Stimulated activated memory B cell treated with anti-CD40 and anti-IgM and Interleukin-4, amounts not matched to agents 10 μg/mL and 1 μg/mL and 100 μg/mL, for 72 hours (primary cell): ENCODE measurements around the gene PDGFRB.

Experiments
- ATAC-seq: fragments of 150-1000 bp; cut with Tn5 transposase; 2 replicates; pipeline ENCODE4 v1.10.0; 2021
- H3K27ac Mint-ChIP-seq: one replicate; pipeline ENCODE4 v1.8.0; 2022; ENCODE audit warnings: mild to moderate bottlenecking, mixed read lengths
- H3K27me3 Mint-ChIP-seq: one replicate; pipeline ENCODE4 v1.8.0; 2022; ENCODE audit warnings: mixed read lengths
- H3K36me3 Mint-ChIP-seq: one replicate; pipeline ENCODE4 v1.8.0; 2022; ENCODE audit warnings: mixed read lengths
- H3K4me1 Mint-ChIP-seq: one replicate; pipeline ENCODE4 v1.8.0; 2022; ENCODE audit warnings: mixed read lengths
- H3K4me3 Mint-ChIP-seq: one replicate; pipeline ENCODE4 v1.8.0; 2022; ENCODE audit warnings: mild to moderate bottlenecking, moderate library complexity, mixed read lengths
- H3K9me3 Mint-ChIP-seq: one replicate; pipeline ENCODE4 v1.8.0; 2022; ENCODE audit warnings: mixed read lengths

The PDGFRB gene

GRCh38 chr5:150136305-150137167, 19.1 kb downstream of the PDGFRB start:
- H3K4me1 Mint-ChIP-seq, result no peaks in the 10 kb centered on the region
- no peak for ATAC-seq
- no peaks in the 10 kb centered on the region for H3K9me3 Mint-ChIP-seq
- no peaks in the 10 kb centered on the region for H3K36me3 Mint-ChIP-seq
- no peak overlapping the region for H3K4me3 Mint-ChIP-seq
- no peak overlapping the region for H3K27ac Mint-ChIP-seq
- H3K27me3 Mint-ChIP-seq, result peaks cover 9% of the 10 kb centered on the region

DNA sequence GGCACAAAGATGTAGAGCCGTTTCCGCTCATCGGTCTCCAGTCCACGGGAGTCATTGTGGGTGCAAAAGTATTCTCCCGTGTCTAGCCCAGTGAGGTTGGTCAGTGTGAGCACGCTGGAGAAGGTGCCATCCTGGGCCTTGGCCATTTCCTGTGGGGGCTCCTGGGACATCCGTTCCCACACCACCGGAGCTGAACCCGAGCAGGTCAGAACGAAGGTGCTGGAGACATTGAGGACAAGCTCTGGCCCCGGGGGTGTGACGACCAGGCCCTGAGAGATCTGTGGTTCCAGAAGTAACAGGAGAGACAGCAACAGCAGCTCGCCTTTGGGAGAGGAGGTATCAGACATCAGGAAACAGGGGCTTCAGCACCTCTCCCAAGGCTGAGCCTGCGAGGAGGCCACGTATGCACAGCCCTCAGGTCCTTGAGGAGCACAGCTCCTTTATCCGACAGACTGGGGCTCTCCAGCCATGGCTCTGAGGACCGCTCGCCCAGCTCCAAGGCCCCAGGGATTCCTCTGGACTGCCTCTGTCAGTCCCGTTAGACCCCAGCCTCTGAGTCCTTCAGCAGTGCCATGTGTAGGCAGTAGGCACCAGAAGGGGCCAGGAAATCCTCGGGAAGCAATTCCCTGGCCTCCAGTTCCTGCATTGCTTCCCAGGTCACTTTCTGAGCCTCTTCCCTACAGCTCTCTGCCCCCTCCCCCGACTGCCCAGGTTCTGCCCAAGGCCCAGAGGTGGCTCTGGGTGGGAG, 19.9 kb downstream of the PDGFRB start:
- Mint-ChIP-seq H3K27ac (no peak overlapping the region), H3K36me3 (no peaks in the 10 kb centered on the region), H3K4me3 (no peak overlapping the region), H3K9me3 (no peaks in the 10 kb centered on the region), H3K4me1 (no peaks in the 10 kb centered on the region), H3K27me3 (peaks cover 9% of the 10 kb centered on the region)
- ATAC-seq, result no peak

DNA sequence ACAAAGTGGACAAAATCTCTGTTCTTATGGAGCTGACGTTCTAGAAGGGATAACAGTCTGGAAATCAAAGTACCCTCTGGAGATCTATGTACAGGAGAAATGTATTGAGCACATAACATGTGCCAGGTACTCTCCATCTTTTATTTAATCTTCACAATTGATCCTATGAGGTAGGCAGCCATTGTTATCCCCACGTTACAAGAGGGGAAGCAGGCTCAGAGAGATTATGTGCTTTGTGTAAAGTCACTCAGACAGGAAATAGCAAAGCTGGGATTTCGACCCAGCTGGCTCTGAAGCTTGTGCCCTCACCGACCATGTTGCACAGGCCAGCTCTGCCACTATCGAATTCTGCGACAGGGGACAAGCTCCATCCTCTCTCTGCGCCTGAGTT, 21.5 kb downstream of the PDGFRB start:
- Mint-ChIP-seq H3K4me3 (no peak overlapping the region), H3K36me3 (no peaks in the 10 kb centered on the region), H3K27me3 (peaks cover 9% of the 10 kb centered on the region), H3K4me1 (peaks cover 8% of the 10 kb centered on the region), H3K9me3 (no peaks in the 10 kb centered on the region), H3K27ac (no peak overlapping the region)
- ATAC-seq, result no peak

DNA sequence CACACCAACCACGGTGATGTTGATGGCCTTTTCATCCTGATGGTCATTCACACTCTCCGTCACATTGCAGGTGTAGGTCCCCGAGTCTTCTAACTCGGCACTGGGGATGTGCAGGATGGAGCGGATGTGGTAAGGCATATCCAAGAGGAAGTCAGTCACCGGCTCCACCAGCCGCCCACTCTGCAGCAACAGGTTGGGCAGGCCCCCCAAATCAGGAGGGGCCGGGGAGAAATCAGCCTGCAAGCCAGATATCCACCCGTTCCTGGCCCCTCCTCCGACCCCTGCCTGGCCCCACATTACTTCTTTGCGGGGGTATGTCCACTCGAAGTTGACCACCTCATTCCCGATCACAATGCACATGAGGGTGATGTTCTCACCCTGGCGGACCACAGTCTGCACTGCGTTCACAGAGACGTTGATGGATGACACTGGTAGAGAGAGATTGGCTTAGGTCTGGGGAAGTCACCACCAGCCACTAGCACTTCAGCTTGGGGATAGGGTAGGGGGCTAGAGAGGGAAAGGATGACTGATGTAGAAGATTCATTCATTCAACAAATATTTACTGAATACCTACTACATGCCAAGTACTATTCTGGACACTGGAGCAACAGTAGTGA, 22.0 kb downstream of the PDGFRB start:
- Mint-ChIP-seq H3K4me1 (peaks cover 8% of the 10 kb centered on the region), H3K4me3 (no peak overlapping the region), H3K36me3 (no peaks in the 10 kb centered on the region), H3K27me3 (peaks cover 9% of the 10 kb centered on the region), H3K9me3 (no peaks in the 10 kb centered on the region), H3K27ac (no peak overlapping the region)
- ATAC-seq, result no peak

DNA sequence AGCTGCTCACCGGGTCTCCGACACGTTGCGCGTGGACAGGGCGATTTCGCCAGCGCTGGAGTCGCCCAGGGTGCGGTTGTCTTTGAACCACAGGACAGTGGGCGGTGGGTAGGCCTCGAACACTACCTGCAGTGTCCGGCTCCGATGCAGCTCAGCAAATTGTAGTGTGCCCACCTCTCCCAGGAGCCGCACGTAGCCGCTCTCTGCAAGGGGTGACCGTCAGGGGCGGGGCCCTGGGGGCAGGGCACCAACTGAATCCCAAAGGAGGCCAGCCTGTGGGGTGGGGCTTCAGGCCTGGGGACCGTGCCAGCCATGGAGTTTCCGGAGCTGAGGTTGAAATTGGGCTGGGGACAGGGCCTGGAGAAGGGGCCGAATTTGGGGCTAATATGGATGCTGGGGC, 22.9 kb downstream of the PDGFRB start:
- Mint-ChIP-seq H3K4me1 (peaks cover 8% of the 10 kb centered on the region), H3K36me3 (no peaks in the 10 kb centered on the region), H3K27me3 (peaks cover 6% of the 10 kb centered on the region), H3K27ac (no peak overlapping the region), H3K4me3 (no peak overlapping the region), H3K9me3 (no peaks in the 10 kb centered on the region)
- ATAC-seq, result no peak

DNA sequence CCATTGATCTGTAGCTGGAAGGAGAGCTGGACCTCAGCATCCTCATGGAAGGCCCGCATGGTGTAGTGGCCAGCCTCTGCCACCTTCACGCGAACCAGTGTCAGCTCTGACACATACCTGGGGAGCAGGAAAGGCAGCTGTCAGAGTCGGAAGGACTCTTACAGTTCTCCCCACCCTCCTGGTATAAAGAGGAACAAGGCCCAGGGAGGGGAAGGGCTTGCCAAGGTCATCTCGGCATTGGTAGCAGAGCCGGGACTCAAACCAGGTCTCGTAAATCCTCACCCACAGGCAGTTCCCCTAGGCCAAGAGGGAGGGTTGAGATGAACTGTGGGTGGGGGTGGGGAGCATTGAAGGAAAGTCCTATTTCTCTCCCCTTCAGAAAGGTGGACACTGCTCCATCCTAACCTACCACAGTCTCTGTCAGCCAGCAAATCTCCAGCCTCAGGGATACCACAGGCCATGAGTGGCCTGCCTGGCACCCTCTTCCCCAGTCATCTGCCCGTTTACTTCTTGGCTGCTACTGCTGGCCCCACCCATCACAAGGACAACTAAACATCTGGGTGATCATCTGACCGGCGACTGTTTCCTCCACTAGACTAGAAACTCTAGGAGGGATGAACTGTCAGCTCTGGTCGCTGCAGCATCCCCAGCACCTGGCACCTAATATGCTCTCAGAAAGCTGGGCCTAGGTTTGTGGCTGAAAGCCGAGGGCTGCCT, 23.5 kb downstream of the PDGFRB start:
- no peaks in the 10 kb centered on the region for H3K27me3 Mint-ChIP-seq
- H3K36me3 Mint-ChIP-seq, result no peaks in the 10 kb centered on the region
- H3K9me3 Mint-ChIP-seq, result no peaks in the 10 kb centered on the region

DNA sequence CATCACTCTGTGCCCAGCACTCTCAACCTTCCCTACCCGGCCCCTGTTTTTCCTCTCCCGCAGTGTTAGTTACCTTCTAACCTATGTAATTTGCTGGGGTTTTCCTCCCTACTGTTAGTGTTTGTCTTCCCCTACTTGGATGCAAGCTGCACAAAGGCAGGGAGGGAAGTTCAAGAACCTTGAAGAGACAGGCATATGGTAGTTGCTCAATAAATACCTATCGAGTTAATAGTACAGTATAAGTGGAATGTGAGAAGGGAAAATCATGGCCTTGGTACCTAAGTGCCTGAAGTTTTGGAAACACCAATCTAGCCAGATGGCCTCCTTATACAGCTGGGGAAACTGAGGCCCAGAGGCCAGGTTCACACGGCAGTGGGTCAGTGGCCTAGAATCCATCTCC, 24.2 kb downstream of the PDGFRB start:
- ATAC-seq, result no peak
- Mint-ChIP-seq H3K4me1 (peaks cover 8% of the 10 kb centered on the region), H3K9me3 (no peaks in the 10 kb centered on the region), H3K36me3 (no peaks in the 10 kb centered on the region), H3K4me3 (no peak overlapping the region), H3K27me3 (no peaks in the 10 kb centered on the region), H3K27ac (no peak overlapping the region)

More for the DNA sequence above, 23.5 kb downstream of the PDGFRB start:
- Mint-ChIP-seq H3K4me3 (no peak overlapping the region), H3K27ac (no peak overlapping the region), H3K4me1 (peaks cover 8% of the 10 kb centered on the region)
- ATAC-seq, result peak; percentile 2

- no peak overlapping the region for H3K4me3 Mint-ChIP-seq
- H3K36me3 Mint-ChIP-seq, result no peaks in the 10 kb centered on the region
- H3K4me1 Mint-ChIP-seq, result peaks cover 8% of the 10 kb centered on the region
- no peak for ATAC-seq
- H3K27me3 Mint-ChIP-seq, result no peaks in the 10 kb centered on the region
- no peaks in the 10 kb centered on the region for H3K9me3 Mint-ChIP-seq
- H3K27ac Mint-ChIP-seq, result no peak overlapping the region
These were observed 25.1 kb downstream of the PDGFRB start for GRCh38 chr5:150130493-150130922.

DNA sequence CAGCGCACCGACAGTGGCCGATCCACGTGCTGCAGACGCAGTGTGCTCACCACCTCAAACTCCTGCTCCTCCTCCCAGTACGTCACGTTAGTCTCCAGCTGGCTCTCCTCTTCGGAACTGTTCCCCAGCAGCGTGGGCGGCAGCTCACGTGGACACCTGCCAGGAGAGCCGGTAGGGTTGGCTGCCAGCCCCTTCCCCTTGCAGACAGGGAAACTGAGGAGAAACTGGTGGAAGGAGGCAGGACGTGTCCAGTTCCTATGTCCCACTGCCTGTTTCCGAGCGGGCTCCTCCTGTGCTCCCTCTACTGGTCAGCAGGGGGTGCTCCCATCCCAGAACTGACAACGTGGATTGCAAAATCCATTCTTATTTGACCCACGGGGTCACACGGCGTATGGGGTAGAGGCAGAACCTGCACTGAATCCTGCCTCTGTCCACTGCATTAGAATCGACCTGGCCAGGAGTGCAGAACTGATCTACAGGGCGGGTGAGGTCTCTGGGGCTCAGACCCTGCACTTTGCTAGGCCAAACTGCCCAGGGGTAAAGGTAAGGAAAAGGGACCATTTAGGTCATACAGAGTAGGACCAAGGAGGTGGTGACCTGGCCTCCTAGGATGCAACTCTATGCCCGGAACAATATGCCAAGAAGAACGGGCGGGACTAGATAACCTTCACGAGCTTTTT, 25.7 kb downstream of the PDGFRB start:
- no peaks in the 10 kb centered on the region for H3K9me3 Mint-ChIP-seq
- H3K4me3 Mint-ChIP-seq, result no peak overlapping the region
- no peak overlapping the region for H3K27ac Mint-ChIP-seq
- peaks cover 8% of the 10 kb centered on the region for H3K4me1 Mint-ChIP-seq
- peak; percentile 51 for ATAC-seq
- no peaks in the 10 kb centered on the region for H3K36me3 Mint-ChIP-seq
- H3K27me3 Mint-ChIP-seq, result no peaks in the 10 kb centered on the region

GRCh38 chr5:150129454-150129812, 26.2 kb downstream of the PDGFRB start:
- no peaks in the 10 kb centered on the region for H3K27me3 Mint-ChIP-seq
- no peak overlapping the region for H3K4me3 Mint-ChIP-seq
- H3K9me3 Mint-ChIP-seq, result no peaks in the 10 kb centered on the region
- H3K36me3 Mint-ChIP-seq, result no peaks in the 10 kb centered on the region
- H3K4me1 Mint-ChIP-seq, result peaks cover 8% of the 10 kb centered on the region
- no peak for ATAC-seq
- H3K27ac Mint-ChIP-seq, result no peak overlapping the region

DNA sequence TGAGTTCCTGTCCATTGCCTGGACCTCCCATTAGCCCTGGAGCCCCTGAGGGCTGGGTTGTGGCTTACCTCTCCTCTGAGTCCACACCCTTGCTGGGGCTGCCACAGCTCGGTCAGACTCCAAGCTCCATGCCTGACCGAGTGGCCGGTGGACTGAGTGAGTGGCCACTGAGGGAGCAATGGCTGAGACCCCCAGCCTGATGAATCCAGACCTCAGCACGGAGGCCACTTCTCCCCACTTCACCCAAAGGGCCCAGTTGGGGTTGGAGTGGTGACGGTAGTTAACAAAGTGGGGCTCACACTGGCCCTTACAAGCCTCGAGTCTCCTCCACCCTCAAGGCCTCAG, 28.8 kb downstream of the PDGFRB start:
- Mint-ChIP-seq H3K4me1 (peaks cover 12% of the 10 kb centered on the region), H3K9me3 (no peaks in the 10 kb centered on the region), H3K27ac (no peak overlapping the region), H3K27me3 (no peaks in the 10 kb centered on the region), H3K4me3 (no peak overlapping the region), H3K36me3 (no peaks in the 10 kb centered on the region)
- ATAC-seq, result no peak

- H3K27ac Mint-ChIP-seq, result no peak overlapping the region
- H3K9me3 Mint-ChIP-seq, result no peaks in the 10 kb centered on the region
- H3K4me1 Mint-ChIP-seq, result peaks cover 13% of the 10 kb centered on the region
- no peak for ATAC-seq
- H3K4me3 Mint-ChIP-seq, result no peak overlapping the region
- no peaks in the 10 kb centered on the region for H3K36me3 Mint-ChIP-seq
- H3K27me3 Mint-ChIP-seq, result no peaks in the 10 kb centered on the region
These were observed 29.3 kb downstream of the PDGFRB start for GRCh38 chr5:150126199-150126920.

GRCh38 chr5:150125334-150125733, 30.3 kb downstream of the PDGFRB start:
- Mint-ChIP-seq H3K27me3 (no peaks in the 10 kb centered on the region), H3K4me1 (peaks cover 13% of the 10 kb centered on the region)

GRCh38 chr5:150124596-150124995, 31.0 kb downstream of the PDGFRB start:
- Mint-ChIP-seq H3K9me3 (no peaks in the 10 kb centered on the region), H3K4me1 (peaks cover 6% of the 10 kb centered on the region), H3K27me3 (no peaks in the 10 kb centered on the region), H3K4me3 (no peak overlapping the region), H3K27ac (no peak overlapping the region), H3K36me3 (no peaks in the 10 kb centered on the region)
- no peak for ATAC-seq

More at GRCh38 chr5:150125334-150125733, 30.3 kb downstream of the PDGFRB start:
- no peak for ATAC-seq
- Mint-ChIP-seq H3K9me3 (no peaks in the 10 kb centered on the region), H3K36me3 (no peaks in the 10 kb centered on the region), H3K27ac (no peak overlapping the region), H3K4me3 (no peak overlapping the region)
